WERI-Rb-1 (cell line): ENCODE data around the gene ID2.
"Not testable (repeated sequence)": the region's sequence is repeated elsewhere in the genome, so short reads cannot be mapped to it uniquely, and the experiment has no call there.

Experiments used
- DNase-seq: peaks from one replicate; pipeline ENCODE4 v3.0.0-alpha.2; 2020
- H3K27ac ChIP-seq: fragments of 250-450 bp; sonication (Bioruptor Pico); 2 replicates; pipeline ENCODE4 v1.5.1; 2020; ENCODE audit warnings: mild to moderate bottlenecking, moderate library complexity
- H3K27me3 ChIP-seq: fragments of 250-450 bp; sonication (Bioruptor Pico); 2 replicates; pipeline ENCODE4 v1.5.1; 2021; ENCODE audit warnings: mild to moderate bottlenecking, low read depth, moderate library complexity; ENCODE audit not compliant: insufficient read depth, severe bottlenecking
- H3K36me3 ChIP-seq: fragments of 250-450 bp; sonication (Bioruptor Pico); 2 replicates; pipeline ENCODE4 v1.5.1; 2020; ENCODE audit warnings: mild to moderate bottlenecking, moderate library complexity
- H3K4me3 ChIP-seq: 2 replicates; pipeline ENCODE4 v1.5.1; 2011; ENCODE audit warnings: low read depth, mild to moderate bottlenecking, control low read depth, low read length
- H3K9me3 ChIP-seq: fragments of 250-450 bp; sonication (Bioruptor Pico); 2 replicates; pipeline ENCODE4 v1.5.1; 2021; ENCODE audit warnings: mild to moderate bottlenecking, moderate library complexity; ENCODE audit not compliant: severe bottlenecking
- TF ChIP-seq, protein P1 (sequence below): IDR thresholded peaks from 2 replicates; pipeline ENCODE4 v1.5.1; 2011; ENCODE audit warnings: low read depth, mild to moderate bottlenecking, control low read depth, inconsistent platforms, low read length

ID2 gene

DNA sequence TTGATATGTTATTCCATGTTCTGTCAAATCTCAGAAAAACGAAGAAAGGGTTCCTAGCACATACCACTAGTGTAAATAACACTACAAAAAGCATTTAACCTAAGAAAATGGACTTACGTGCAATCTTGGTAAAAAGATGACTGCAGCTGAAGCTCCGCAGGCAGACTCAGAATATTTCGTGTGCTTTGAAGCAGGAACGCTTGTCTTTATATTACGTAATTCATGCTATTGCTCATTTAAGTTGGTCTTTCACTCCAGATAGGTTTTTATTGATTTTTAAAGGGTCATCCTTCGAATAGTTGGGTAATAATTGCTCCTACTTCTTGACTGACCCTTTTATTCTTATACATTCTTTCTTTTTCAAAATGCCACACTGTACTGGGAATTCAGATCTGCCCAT, 44.0 kb downstream of the ID2 start:
- Histone ChIP-seq H3K27ac (no peak overlapping the region), H3K4me3 (no peak overlapping the region), H3K27me3 (no peaks in the 10 kb centered on the region), H3K36me3 (peaks cover 16% of the 10 kb centered on the region), H3K9me3 (no peaks in the 10 kb centered on the region)
- DNase-seq = no peak
- TF ChIP-seq, protein P1, sequence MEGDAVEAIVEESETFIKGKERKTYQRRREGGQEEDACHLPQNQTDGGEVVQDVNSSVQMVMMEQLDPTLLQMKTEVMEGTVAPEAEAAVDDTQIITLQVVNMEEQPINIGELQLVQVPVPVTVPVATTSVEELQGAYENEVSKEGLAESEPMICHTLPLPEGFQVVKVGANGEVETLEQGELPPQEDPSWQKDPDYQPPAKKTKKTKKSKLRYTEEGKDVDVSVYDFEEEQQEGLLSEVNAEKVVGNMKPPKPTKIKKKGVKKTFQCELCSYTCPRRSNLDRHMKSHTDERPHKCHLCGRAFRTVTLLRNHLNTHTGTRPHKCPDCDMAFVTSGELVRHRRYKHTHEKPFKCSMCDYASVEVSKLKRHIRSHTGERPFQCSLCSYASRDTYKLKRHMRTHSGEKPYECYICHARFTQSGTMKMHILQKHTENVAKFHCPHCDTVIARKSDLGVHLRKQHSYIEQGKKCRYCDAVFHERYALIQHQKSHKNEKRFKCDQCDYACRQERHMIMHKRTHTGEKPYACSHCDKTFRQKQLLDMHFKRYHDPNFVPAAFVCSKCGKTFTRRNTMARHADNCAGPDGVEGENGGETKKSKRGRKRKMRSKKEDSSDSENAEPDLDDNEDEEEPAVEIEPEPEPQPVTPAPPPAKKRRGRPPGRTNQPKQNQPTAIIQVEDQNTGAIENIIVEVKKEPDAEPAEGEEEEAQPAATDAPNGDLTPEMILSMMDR = no peak

DNA sequence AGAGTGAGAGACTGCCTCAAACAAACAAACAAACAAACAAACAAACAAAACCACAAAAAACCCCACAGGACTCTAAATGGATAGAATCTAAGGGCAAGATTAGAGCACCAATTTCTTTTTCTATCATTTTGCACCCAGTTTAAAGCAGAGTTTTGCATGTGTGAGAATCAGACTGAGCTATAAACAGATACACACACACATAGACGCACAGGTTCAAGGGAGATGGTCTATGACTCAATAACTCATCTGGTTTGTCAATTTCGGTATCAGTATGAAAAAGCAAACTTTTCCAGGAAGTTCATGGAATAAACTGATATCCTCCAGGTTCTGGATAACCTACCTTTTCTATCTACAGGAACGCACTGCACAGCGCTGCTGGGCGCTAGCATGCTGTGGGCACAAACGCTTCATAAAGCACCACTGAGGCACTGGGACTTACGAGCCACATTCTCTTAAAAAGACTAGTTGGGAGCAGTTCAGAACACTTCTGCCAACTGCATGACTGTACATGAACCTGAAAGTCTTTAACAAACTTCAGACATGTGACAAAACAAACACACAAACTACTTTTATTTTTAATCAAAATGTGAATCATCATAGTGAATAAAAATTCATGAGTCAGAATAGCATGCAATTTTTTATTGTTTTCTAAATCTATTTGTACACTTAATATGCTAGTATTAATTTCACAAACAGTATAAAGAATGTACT, 46.6 kb downstream of the ID2 start:
- Histone ChIP-seq H3K4me3 (no peak overlapping the region), H3K27ac (no peak overlapping the region), H3K36me3 (peaks cover 39% of the 10 kb centered on the region), H3K27me3 (no peaks in the 10 kb centered on the region), H3K9me3 (no peaks in the 10 kb centered on the region)
- no peak for DNase-seq
- TF ChIP-seq, protein P1 = no peak

DNA sequence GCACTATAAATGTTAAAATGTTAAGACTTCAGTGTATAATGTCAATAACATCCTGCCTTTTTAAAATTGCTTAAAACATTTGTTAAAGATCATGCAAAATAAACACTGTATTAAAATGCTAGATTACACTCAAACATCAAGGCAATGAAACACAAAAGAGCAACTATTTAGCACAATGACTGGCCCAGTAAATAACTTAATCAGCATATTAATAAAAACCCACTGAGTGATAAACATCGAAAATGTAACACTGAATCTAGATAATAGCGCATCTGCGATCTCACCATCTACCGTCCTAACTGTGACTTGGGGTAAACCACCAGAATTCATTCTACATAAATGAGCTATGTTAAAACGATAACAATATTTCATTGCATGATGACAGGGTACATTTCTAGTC, 47.2 kb downstream of the ID2 start:
- not testable (repeated sequence) for H3K4me3 ChIP-seq, DNase-seq, H3K27ac ChIP-seq, H3K9me3 ChIP-seq, H3K27me3 ChIP-seq
- H3K36me3 ChIP-seq = peaks cover 43% of the 10 kb centered on the region

GRCh38 chr2:8729939-8730338, 48.1 kb downstream of the ID2 start:
- no peak overlapping the region for H3K27ac ChIP-seq
- TF ChIP-seq, protein P1 = no peak
- no peak for DNase-seq
- H3K4me3 ChIP-seq = no peak overlapping the region
- H3K36me3 ChIP-seq = peaks cover 50% of the 10 kb centered on the region
- no peaks in the 10 kb centered on the region for H3K9me3 ChIP-seq
- H3K27me3 ChIP-seq = no peaks in the 10 kb centered on the region

DNA sequence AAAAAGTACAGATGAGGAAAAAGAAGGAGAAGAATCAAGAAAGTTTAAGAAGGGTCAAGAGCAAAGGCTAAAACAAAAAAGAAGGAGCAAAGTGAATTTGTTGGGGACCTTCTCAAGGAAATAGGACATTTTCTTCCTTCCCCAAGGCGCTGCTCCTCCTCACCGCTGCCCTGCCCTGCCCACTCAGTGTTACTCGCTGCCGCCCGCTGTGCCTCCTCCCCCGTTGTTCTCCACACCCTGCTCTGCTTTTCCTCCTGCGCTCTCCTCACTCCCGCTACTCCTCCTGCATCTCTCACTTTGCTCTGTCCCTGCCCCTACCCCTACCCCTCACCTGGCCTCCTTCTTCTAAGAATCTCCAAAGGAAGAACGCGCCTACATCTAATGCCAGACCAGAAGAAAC, 50.7 kb downstream of the ID2 start:
- Histone ChIP-seq H3K4me3 (no peak overlapping the region), H3K27me3 (no peaks in the 10 kb centered on the region), H3K9me3 (no peaks in the 10 kb centered on the region), H3K36me3 (peaks cover 54% of the 10 kb centered on the region), H3K27ac (no peak overlapping the region)
- TF ChIP-seq, protein P1 = no peak
- no peak for DNase-seq
